ENCODE data around the gene RUNDC3A.

GRCh38 chr17:44358066-44358465 is 49.7 kb downstream of the RUNDC3A start:
- no peak for TF ChIP-seq CTCF (IDR thresholded peaks at IDR 0.05)
- TF ChIP-seq EP300 (IDR thresholded peaks at IDR 0.05), result no peak

Measured in ovary (tissue), 3 donors.